HG03571 (cell line): ENCODE measurements around the gene ZCWPW1.

ENCODE experiments used
- ATAC-seq: cut with Tn5 transposase; IDR thresholded peaks from one replicate; pipeline ENCODE4 v1.9.1; 2021; ENCODE audit not compliant: unreplicated experiment

The ZCWPW1 gene

DNA sequence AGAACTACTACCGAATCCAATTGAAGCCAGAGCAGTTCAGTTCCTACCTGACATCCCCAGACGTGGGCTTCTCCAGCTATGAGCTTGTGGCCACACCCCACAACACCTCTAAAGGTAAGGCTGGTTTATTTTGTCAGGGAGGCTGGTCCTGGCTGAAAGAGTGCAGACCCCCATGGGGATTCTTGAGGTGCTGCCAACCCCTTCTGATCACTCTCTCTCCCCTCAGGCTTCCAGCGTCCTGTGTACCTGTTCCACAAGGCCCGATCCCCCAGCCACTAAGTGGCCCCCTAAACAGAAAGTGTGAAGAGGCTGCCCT lies 4.7 kb upstream of the ZCWPW1 start:
- ATAC-seq, result no peak

GRCh38 chr7:100432621-100433275 lies 4.2 kb upstream of the ZCWPW1 start:
- ATAC-seq, result no peak

DNA sequence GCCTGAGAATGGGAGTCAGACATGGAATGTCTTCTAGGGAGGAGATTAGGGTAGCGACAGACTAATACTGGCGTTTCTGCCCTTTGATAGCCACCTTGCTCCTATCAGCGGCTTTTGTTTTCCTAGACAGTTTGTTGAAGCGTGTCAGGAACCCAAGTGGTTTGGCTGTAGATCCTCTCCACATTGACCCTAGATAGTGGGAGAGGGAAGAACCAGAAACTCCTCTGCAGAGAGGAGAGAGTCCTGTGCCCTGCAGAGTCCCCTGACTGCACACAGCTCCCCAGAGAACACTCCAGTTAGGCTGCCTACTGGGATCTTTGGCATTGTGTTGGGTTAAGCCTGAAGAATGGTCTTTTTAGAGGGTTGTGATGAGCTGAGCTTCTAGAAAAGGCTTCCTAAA lies 3.5 kb upstream of the ZCWPW1 start:
- no peak for ATAC-seq

DNA sequence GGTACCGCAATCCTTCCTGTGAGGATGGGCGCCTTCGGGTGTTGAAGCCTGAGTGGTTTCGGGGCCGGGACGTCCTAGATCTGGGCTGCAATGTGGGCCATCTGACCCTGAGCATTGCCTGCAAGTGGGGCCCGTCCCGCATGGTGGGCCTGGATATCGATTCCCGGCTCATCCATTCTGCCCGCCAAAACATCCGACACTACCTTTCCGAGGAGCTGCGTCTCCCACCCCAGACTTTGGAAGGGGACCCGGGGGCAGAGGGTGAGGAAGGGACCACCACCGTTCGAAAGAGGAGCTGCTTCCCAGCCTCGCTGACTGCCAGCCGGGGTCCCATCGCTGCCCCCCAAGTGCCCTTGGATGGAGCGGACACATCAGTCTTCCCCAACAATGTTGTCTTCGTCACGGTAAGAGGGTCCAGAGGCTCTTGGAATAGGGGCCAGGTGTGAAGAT lies 2.8 kb upstream of the ZCWPW1 start:
- ATAC-seq, result no peak

DNA sequence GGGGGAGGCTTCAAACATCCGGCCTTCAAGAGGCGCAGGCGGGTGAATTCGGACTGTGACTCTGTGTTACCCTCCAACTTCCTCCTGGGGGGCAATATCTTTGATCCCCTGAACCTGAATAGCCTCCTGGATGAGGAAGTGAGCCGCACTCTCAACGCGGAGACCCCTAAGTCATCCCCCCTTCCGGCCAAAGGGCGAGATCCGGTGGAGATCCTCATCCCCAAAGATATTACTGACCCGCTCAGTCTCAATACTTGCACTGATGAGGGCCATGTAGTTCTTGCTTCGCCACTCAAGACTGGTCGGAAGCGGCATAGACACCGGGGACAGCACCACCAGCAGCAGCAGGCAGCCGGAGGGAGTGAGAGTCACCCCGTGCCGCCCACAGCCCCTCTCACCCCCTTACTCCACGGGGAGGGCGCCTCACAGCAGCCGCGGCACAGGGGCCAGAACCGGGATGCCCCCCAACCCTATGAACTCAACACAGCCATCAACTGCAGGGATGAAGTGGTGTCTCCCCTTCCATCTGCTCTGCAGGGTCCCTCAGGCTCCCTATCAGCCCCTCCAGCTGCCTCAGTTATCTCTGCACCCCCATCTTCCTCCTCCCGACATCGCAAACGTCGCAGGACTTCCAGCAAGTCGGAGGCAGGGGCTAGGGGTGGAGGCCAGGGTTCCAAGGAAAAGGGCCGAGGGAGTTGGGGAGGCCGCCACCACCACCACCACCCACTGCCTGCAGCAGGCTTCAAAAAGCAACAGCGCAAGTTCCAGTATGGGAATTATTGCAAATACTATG lies 2.2 kb upstream of the ZCWPW1 start:
- ATAC-seq, result no peak

GRCh38 chr7:100429637-100430492 lies 1.4 kb upstream of the ZCWPW1 start, which contains the start of gene MEPCE:
TSS of gene MEPCE (plus strand) at chr7:100429831. CDS start at chr7:100430019, 188 bp downstream.
- ATAC-seq, result no peak

GRCh38 chr7:100428967-100429636 lies 599 bp upstream of the ZCWPW1 start:
- ATAC-seq, result peak; percentile 29

DNA sequence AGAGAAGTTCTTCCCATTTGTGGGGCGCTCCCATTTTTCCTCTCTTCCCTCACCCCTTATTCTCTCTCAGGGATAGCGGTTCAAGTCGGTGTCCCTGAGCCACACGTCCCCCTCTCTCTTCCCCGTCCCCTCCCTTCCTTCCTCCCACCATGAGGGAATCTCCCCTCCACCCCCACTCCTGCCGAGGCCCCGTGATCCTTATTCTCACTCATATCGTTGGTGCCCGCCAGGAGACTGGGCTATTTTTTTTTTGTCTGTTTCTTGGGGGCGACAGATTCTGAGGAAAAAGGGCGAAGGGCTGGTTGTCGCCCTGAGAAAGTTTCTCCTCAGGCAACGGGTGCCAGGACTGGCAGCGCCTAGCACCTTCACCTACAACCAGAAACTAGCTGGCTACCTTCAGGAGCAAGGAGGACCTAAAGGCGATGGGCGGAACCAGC lies 723 bp downstream of the ZCWPW1 start:
- ATAC-seq, result no peak

GRCh38 chr7:100426516-100426915 lies 2.0 kb downstream of the ZCWPW1 start:
- no peak for ATAC-seq

DNA sequence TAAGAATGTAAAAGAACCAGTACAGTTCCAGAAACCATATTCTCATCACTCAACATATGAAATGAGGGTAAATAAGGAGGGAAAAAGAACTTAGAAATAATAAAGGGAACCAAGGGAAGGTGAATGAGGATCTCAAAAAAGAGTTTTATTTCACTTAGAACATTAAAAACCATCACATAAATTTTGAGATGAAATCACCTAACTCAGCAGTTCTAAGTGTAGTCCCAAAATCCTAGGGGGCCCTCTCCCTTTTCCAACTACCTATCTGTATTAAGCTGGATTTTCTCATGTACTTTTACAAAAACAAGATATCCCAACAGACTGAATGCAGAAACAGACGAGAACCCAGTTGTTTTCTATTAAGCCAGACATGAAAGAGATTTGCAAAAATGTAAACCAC lies 3.2 kb downstream of the ZCWPW1 start:
- ATAC-seq, result no peak

GRCh38 chr7:100423315-100423714 lies 5.2 kb downstream of the ZCWPW1 start:
- ATAC-seq, result no peak

DNA sequence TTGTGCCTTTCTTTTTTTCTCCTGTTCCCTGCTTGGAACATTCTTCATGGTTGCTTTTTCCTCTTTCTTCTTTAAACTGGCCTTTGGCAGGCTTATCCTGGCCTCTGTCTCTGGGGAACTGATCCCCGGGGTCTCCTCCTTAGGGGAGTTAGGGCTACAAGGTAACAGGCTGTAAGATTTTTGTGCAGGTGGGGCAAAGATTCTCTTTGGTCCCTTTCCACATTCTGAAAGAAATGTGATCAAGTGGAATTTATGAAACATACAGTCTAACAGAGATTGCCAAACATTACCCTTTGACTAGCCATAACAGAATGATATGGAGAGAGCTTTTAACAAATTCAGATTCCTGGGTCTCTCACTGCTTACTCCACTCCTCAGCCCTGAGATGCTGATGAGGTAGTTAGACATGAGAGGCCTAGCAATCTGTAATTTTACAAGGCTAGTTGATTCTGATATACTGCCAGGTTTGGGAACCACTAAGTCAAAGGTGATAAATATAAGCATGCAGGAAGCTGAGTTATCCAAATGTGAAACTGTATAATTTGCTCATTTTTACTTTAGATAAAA lies 8.8 kb downstream of the ZCWPW1 start:
- ATAC-seq, result no peak

DNA sequence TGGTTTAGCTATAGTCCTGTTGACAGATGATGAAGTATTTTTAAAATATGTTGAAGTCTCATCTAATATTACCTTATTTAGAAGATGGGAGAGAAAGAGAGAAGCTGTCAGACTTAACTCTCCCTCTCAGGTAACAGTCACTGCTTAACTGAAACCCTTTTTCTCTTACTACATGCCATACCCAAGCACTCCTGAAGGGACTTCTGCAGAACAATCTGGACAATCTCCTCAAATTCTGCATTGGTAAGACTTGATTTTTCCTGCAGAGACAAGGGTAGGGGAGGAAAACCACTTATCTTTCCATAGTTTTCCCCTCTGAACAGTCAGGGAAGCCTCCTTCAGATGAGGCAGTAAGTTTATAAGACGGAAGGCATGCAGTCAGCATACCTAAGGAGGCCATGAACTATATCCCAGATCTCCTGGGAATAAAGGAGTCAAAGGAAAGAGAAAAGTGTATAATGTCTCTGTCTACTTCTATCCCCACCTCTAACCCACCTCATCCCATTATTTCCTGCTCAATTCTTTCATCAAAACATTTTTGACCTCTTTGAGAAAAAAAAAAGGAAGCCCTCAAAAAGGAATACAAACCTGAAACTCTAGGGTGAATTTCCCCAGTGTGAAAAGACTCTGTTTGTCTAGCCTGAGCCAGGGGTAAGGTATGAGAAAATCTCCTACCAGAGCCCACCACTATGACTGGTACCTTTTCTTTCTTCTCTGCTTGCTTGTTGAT lies 9.4 kb downstream of the ZCWPW1 start:
- ATAC-seq, result no peak

DNA sequence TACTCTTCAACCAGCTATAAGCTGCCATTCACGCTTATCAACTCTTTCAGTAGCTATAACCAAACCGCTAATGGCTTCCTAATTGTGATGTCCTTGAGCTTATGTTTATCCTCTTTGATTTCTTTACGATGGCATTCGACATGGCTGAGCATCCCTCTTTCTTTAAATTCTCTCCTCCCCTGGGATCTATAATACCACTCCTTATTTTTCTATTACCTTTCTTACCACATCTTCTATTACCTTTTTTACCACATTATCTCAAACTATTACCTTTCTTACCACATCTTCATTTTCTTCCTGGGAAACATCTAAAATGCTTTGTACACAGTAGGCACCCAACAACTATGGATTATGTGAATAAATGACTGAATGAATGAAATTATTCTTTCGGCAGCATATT lies 13.1 kb downstream of the ZCWPW1 start:
- ATAC-seq, result no peak

DNA sequence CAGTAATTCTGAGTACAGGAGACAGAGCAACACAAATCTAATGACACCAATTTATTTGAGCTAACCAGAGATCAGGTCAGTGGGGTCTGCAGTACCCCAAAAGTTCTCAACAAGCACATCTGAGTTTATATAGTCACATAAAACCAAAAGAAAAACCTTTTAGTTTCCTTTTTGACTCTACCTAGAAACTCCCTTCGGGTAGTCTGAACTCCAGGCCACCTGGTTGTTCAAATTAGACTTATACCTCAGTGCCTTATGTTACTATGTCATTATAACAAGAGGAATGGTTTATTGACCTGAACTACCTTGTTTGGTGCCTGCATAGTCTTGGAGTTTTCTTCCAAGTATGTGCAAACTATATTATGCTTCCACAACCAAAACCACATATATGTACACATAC lies 14.6 kb downstream of the ZCWPW1 start:
- ATAC-seq, result no peak

DNA sequence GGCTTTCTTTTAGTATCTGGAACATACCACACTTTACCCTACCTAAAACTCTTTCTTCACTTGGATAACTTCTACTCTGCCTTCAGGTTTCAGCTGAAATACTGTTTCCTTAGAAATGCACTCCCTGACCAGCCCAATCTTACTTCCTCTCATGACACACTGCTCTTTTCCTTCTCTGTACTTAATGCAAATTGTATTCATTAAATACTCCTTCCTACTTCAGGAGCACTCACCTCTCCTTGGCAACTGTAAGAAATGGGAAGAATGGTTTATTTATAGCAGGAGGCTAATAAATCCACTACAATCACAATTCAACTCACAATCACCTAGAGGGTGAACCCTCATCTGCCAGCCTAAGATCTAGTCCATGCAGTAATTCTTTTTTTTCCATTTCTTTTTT lies 15.2 kb downstream of the ZCWPW1 start:
- ATAC-seq, result no peak

- no peak for ATAC-seq
These were observed 17.4 kb downstream of the ZCWPW1 start for GRCh38 chr7:100411101-100411500.

DNA sequence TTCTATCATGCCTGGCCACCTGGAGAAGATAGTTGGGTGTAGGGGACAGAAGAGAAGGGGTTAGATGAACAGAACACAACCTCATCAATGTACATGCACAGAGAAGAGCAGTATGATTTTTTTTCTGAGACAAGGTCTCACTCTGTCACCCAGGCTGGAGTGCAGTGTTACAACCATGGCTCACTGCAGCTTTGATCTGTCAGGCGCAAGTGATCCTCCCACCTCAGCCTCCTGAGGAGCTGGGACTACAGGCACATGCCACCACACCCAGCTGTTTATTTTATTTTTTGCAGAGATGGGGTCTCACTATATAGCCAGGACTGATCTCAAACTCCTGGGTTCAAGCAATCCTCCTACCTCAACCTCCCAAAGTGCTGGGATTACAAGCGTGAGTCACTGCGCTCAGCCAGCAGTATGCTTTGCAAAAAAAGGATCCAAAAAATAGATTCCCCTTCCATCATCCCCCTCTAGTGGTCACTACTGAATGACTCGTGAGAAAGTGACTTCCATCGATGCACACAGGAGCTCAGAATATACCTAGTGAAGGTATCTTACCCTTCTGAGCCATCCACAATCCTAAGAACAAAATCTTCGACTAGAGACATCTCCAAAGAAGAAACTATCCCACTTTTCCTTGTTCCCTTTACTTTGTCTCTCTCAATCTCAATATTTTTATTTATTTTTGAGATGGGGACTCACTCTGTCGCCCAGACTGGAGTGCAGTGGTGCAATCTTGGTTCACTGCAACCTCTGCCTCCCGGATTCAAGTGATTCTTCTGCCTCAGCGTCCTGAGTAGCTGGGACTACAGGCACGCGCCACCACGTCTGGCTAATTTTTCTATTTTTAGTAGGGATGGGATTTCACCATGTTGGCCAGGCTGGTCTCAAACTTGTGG lies 21.0 kb downstream of the ZCWPW1 start:
- ATAC-seq, result no peak

DNA sequence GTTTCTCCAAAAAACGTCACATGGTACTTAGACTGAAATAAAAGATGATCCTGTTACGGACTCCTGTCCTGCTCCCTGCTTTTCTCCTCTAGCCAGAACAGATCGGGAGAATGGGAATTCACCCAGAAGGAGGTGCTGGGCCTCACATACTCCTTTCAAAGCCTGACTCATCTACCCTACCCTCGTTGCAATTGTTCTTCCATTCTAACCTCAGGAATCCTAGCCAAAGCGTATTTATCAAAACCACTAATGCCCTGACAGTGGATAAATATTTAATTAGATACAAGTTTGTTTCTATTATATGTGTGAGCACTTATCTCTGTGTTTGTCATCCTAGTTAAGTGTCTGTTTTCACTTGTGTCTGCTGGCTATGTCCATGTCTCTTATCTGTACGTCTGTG lies 21.7 kb downstream of the ZCWPW1 start:
- ATAC-seq, result no peak
